H1 (cell line): ENCODE data around the gene BRPF1.

Source experiments
- CHD2 ChIP-seq: IDR thresholded peaks from 2 replicates; pipeline ENCODE4 v1.6.1; 2012; ENCODE audit warnings: low read length, improper control_type of control experiment
- CTCF ChIP-seq, 3 experiments: IDR thresholded peaks; 1 replicate in 2 of 3; 2 replicates in 1 of 3; pipeline versions ENCODE4 v1.5.1 to v1.6.1; 2011; ENCODE audit warnings: low read length in 3 of 3, mild to moderate bottlenecking in 3 of 3, inconsistent platforms in 2 of 3, low read depth in 1 of 3, moderate library complexity in 1 of 3; ENCODE audit not compliant: insufficient read depth in 1 of 3; ENCODE audit errors: control extremely low read depth in 1 of 3
- NRF1 ChIP-seq: IDR thresholded peaks from 2 replicates; pipeline ENCODE4 v1.6.1; 2011; ENCODE audit warnings: mild to moderate bottlenecking, low read depth, low read length, improper control_type of control experiment
- POLR2A ChIP-seq, 2 experiments: IDR thresholded peaks; 1 replicate in 1 of 2; 2 replicates in 1 of 2; pipeline ENCODE4 v1.6.1; 2011; ENCODE audit warnings: low read depth in 2 of 2, low read length in 2 of 2, mild to moderate bottlenecking in 2 of 2; ENCODE audit errors: control extremely low read depth in 1 of 2
- SIX5 ChIP-seq: IDR thresholded peaks from 2 replicates; pipeline ENCODE4 v1.6.1; 2011; ENCODE audit warnings: mild to moderate bottlenecking, low read depth, low read length

DNA sequence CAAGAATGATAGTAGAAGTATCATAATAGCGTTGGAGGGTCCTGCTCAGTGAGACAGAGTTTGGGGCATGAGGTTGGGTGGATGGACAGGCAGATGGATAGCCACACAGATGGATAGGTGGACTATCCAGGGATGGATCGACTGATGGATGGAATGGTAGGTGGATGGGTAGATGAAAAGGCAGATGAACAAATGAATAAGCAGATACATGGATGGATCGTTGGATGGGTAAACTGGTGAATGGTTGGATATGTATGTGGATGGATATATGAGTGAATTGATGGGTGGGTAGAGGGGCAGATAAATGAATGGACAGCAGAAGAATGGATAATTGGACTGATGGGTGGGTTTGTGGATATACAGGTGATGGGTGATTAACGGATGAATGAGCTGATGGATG, 18.4 kb upstream of the BRPF1 start:
- TF ChIP-seq CHD2 (no peak), NRF1 (no peak), SIX5 (no peak), POLR2A (IDR thresholded peaks at IDR 0.05; ENCODE audit: control extremely low read depth in 1 of 2, low read depth in 2 of 2, low read length in 2 of 2) (no peak), CTCF (IDR thresholded peaks at IDR 0.05; ENCODE audit: control extremely low read depth in 1 of 3, insufficient read depth in 1 of 3, low read depth in 1 of 3, low read length in 3 of 3) (no peak)
